OCI-M2 (cell line): ENCODE measurements around the gene AIG1.
"Not testable (repeated sequence)": the region's sequence is repeated elsewhere in the genome, so short reads cannot be mapped to it uniquely, and the experiment has no call there.

Experiments
- DNase-seq: peaks from one replicate; lab custom pipeline; 2025; ENCODE audit not compliant: unreplicated experiment; lab: John Stamatoyannopoulos, UW

AIG1 gene, protein sequence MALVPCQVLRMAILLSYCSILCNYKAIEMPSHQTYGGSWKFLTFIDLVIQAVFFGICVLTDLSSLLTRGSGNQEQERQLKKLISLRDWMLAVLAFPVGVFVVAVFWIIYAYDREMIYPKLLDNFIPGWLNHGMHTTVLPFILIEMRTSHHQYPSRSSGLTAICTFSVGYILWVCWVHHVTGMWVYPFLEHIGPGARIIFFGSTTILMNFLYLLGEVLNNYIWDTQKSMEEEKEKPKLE

DNA sequence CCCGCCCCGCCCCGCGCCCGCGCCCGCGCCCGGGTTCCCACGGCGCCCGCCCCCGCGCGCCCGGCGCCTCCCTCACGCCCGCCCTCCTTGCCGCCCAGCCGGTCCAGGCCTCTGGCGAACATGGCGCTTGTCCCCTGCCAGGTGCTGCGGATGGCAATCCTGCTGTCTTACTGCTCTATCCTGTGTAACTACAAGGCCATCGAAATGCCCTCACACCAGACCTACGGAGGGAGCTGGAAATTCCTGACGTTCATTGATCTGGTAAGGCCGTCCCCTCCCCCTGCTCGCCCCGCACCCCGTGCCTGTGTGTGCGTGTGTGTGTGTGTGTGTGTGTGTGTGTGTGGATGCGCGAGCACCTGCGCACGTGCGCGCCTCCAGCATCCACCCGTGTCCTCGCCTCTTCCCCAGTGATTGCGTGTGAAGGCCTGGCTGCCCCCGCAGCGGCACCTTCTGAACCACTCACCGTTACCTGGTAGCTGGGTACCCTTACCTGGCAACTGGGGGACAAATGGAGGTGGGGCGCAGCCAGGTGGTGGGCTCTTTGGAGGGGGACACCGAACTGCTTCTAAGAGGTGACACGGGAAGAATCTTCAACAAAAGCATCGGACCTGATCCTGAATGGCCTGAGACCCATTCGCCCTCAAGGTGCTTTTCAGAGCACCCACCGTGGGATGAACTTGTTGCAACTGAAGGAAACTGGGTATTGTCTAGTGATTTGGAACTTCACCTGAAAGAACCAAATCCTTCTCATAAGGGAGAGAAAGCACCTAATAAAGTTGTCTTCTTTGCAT is at the start of gene AIG1:
TSS of gene AIG1 (plus strand) at position 84 of the 791 bp plus-strand sequence. CDS start at position 121, 37 bp downstream.
- no peak for DNase-seq

DNA sequence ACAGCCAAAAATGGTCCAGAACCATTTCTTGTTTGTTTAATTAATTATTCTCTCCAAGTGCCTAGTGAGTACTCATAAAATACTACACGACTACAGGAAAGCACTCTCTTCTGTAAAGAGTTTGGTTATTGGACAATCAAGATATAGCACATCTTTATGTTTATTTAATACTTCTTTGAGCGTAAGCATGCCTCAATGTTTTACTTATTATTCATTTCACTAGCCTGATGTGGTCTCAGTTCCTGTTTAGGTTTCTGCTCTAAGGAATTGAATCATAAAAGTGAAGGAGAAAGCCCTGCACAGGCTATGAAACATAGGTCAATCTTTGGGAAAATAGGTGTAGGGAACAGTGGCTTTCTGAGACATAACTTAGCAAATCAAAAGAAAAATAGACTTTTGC is 45.9 kb upstream of the AIG1 start:
- no peak for DNase-seq

DNA sequence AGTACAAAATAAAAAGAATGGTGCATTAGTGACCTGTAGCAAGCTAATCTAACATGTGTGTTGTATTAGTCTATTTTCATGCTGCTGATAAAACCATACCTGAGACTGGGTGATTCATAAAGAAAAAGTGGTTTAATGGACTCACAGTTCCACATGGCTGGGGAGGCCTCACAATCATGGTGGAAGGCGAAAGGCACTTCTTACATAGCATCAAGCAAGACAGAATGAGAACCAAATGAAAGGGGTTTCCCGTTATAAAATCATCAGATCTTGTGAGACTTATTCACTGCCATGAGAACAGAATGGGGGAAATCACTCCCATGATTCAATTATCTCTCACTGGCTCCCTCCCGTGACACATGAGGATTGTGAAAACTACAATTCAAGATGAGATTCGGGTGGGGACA is 45.4 kb upstream of the AIG1 start:
- no peak for DNase-seq

DNA sequence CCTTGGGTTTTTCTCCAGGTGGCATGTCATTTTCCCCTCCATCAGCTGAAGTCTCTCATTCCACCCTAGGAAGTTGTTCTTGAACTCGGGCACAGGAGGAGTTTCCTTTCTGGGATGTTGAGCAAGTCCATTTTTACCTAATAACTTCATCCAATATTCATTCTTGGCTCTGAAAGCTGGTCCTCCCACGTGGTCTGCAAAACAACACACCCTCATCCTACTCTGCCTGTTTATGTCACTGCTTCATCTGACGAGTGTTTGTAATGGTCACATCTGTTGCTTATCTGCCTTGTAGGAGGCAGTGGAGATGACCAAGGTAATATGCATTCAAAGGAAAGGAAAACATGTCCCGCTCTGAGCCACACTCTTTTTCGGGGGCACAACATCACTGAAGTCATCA is 41.7 kb upstream of the AIG1 start:
- no peak for DNase-seq

DNA sequence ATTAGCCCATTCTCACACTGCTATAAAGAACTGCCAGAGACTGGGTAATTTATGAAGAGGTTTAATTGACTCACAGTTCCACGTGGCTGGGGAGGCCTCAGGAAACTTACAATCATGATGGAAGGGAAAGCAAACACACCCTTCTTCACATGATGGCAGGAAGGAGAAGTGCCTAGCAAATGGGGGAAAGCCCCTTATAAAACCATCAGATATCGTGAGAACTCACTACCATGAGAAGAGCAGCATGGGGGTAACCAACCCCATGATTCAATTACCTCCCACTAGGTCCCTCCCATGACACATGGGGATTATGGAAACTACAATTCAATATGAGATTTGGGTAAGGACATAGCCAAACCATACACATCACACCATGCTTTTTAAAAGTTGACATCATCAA is 39.8 kb upstream of the AIG1 start:
- DNase-seq, result not testable (repeated sequence)

DNA sequence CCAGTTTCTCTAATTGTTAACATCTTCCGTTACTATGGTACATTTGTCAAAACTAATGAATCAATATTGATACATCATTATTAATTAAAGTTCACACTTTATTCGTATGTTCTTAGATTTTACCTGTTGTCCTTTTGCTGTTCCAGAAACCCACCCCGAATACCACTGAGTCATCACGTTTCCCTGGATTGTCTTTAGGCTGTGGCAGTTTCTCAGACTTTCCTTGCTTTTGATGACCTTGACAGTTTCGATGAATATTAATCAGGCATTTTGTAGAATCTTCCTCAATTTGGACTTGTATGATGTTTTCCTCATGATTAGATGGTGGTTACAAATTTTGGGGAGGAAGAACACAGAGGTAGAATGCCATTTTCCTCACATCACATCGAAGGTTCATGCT is 39.1 kb upstream of the AIG1 start:
- DNase-seq, result no peak

DNA sequence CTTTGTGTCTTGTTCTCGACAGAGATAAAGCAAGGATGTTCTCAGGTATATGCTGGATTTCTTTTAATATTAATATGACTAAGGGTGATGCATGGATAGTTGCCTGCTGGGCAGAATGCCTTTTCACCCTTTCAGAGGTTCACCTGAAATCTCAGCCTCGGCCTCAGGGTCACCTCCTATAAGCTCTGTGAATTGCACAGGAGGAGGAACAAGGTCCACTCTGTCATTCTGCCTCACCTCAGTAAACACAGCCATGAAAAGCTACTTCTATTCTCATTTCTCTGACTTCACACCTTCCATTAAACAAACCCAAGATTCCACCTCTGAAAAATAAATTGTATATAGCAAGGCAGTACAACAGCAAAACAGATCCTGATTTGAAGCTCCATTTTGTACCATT is 38.1 kb upstream of the AIG1 start:
- no peak for DNase-seq

DNA sequence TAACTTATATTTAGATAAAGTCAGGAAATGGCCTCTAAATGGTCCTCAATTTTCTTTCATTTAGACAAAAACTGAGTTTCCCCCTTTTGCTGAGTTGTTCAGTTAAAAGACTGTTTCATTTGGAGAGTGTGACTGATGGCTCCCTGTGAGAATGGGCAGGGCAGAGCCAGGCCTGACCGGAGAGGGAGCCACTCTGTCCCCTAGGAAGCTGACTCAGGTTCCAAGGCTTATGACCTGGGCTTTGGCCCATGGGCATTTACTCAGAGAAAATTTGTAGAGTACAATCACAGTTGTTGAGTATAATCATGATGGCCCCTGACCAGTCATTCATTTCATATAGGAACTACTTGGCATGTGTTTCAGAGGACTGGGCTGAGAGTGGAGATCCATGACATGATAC is 37.0 kb upstream of the AIG1 start:
- no peak for DNase-seq

DNA sequence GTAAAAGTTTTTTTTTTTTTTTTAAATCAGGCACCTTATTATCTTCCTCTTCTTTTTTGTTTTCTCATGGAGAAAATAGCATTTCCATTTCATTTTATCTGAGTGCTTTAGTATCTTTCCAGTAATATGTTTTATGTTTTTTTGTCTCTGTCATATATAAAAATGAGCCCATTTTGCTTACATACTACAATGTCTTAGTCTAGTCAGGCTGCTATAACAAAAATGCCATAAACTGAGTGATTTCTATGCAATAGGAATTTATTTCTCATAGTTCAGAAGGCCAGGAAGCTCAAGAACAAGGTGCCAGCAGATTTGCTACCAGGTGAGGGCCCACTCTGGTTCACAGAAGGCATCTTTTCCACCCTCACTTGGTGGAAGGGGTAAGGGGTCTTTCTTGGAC is 35.7 kb upstream of the AIG1 start:
- no peak for DNase-seq

DNA sequence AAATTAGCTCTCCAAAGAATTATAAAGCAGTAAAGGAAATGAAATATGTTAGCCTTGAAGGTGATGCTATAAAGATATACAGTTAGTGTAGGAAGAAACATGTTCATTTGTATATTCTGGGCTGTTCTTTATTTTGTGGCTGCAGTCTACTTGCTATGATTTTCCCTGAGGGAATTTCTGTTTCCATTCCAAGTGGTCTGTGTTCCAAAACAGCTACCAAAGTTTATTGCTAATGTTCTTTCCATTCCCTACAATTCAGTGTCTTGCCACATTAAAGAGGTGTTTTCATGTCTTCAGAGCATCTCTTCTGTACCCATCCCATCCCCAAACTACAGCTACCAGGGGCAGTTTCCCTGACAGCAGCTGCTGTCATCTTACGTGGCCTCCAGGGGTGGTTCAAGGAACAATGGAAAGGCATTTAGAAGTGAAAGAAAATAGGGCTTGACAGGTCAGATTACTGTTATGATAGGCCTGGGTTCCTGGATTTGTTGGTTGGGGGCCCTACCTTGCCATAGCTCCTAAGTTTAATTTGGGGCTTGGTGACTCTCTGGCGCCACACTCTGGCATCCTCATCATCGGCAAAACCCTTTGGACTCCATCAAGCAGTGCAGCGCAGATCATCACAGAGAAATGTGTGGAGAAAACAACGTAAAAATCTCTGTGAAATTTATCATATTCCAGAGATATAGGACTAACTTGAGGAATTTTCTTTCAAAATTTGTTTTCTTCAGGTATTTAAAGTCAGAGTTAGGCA is 33.8 kb upstream of the AIG1 start:
- DNase-seq, result no peak

DNA sequence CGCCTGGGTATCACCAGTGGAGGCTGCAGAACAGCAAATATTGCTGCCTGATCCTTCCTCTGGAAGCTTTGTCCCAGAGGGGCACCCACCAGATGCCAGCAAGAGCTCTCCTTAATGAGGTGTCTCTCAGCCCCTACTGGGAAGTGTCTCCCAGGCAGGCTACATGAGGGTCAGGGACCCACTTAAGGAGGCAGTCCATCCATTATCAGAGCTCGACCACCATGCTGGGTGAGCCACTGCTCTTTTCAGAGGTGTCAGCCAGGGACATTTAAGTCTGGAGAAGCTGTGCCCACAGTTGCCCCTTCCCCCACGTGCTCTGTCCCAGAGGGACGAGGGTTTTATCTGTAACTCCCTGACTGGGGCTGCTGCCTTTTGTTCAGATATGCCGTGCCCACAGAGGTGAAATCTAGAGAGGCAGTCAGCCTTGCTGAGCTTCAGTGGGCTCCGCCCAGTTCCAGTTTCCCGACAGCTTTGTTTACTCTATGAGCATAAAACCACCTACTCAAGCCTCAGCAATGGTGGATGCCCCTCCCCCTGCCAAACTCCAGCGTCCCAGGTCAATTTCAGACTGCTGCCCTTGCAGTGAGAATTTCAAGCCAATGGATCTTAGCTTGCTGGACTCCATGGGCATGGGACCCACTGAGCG is 25.9 kb upstream of the AIG1 start:
- DNase-seq, result peak; percentile 63

DNA sequence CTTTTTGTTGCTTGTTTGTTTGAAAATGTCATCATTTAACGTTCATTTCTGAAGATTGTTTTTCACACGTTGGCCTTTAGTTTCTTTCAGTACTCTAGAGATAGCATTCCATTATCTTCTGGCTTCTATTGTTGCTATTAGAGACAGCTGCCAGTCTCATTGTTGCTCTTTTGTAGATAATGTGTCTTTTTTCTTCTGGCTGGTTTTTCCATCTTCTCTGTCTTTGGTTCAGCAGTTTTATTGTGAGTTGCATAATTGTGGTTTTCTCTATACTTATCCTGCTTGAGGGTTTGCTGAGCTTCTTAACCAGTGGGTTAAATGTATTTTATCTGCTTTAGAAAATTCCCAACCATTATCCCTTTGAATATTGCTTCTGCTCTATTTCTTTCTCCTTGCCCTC is 23.2 kb upstream of the AIG1 start:
- peak; percentile 36 for DNase-seq

DNA sequence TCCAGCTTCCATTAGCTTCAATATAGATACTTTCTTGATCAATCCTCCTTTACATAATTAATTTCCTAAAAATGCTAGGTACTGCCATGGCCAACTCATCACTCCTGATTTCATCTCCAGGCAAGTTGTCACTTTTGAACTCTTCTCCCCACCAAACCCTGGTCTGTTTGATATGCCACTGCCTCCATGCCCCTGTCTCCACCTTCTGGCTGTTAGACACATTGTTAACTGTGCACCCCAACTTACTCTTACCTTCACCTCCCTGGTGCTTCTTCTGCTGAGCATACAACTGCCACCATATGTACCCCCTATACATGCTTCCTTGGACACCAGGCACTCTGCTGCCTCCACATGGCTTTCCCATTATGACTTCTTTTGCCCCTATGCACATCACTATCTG is 21.9 kb upstream of the AIG1 start:
- no peak for DNase-seq

DNA sequence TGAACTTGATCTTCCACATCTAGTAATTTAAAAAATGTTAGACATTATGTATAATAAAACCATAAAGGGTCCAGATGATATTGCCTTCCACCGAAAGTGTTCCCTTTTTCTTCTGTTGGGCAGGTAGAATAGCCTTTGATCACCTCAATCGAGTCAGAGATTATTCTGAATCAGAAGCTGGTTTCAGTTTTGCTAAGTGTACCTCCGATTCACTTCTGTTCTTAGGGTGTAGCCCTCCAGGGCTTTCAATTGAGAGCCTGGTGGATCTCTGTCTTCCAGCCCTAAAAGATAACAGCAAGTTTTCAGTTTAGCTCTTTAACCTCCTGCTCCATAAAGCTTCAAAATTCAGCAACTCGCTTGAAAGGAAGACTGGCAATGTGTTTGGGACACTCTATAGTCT is 21.1 kb upstream of the AIG1 start:
- no peak for DNase-seq

DNA sequence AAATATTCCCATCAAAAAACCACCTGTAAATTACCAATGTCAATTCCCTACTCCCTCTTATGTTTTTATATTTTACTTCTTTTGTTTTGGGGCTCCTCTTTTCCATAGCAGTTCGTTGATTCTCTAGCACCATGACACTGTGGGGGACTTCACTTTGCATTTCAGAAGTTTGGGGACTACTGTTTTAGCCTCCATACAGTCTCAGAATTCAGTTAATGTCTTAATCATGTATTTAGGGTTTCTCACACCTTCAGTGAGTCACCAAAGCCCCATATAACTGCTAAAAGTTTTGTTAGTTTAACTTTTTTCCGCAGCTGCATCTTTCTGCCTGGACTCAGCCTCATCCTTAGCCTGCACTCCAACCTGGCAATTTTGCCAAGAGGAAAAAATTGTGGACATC is 20.7 kb upstream of the AIG1 start:
- DNase-seq, result no peak

DNA sequence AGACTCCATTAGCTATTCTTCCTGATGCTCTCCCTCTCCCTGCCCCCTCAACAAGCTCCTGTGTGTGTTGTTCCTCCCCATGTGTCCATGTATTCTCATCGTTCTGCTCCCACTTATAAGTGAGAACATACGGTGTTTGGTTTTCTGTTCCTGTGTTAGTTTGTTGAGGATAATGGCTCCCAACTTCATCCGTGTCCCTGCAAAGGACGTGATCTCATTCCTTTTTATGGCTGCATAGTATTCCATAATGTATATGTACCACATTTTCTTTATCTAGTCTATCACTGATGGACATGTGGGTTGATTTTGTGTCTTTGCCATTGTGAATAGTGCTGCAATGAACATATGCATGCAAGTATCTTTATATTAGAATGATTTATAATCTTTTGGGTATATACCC is 16.3 kb upstream of the AIG1 start:
- not testable (repeated sequence) for DNase-seq

DNA sequence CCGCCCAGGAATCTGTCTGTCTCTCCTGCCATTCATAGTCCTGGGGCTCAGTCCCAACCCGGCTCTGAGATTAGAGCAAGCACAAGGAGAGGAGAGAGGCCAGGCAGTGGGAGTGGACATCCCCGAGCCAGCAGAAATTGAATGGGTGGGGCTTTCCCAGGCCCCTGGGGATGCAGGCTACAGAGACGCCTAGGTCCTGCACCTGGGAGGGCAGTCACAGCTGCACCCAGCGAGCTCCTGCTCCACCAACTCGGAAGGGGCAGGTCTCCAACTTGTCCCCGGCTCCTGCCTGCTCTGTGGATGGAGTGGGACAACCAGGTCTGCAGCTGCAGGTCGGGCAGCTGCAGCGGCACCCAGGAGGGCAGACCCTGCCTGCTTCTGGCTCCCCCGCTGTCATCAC is 11.1 kb upstream of the AIG1 start:
- no peak for DNase-seq

DNA sequence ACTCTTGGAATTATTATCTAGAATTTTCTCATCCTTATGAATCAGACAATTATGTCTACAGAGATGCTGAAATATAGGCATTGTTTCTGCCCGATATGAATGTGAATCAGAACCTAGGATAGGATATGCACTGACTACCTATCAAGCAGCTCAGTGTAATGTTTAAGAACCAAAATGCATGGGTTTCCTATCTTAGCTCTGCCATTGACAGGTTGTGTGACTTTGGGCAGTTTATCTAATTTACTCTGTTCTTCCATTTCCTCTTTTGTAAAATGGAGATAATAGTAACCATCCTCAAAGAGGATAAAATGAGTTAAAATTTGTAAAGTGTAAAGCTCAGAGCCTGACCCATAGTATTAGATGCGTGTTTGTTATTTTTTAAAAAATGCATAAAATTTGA is 10.2 kb upstream of the AIG1 start:
- peak; percentile 51 for DNase-seq

DNA sequence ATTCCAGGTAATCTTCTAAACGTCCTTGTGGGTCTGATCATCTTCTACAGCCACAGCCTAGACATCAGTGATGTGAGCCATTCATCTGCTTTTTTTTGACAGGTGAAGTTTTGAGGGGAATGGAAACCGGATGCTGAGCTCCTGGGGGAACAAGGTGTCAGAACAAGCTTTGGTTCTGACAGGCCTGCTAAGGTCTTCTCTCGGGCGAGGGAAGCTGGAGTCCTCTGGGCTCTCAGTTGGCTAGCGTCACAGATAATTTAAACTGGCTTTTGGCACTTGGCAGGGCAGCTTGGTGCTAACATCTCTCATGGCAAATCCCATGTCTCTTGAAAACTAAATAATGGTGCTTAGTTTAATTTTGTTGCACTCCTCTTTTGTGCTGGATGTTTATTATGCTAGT is 8.4 kb upstream of the AIG1 start:
- no peak for DNase-seq

DNA sequence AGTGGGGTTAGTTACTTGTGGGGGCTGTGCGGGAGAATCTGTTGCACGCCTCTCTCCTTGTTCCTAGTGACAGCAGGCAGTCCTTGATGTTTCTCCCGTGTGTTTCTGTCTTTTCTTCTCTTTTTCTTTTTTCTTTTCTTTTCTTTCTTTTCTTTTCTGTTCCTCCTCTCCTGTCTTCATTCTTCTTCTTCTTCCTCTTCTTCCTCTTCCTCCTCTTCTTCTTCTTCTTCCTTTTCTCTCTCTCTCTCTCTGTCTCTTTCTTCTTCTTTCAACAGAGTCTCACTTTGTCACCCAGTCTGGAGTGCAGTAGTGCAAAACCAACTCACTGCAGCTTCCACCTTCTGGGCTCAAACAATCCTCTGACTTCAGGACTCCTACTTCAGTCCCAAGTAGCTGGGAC is 6.8 kb upstream of the AIG1 start:
- DNase-seq, result no peak

DNA sequence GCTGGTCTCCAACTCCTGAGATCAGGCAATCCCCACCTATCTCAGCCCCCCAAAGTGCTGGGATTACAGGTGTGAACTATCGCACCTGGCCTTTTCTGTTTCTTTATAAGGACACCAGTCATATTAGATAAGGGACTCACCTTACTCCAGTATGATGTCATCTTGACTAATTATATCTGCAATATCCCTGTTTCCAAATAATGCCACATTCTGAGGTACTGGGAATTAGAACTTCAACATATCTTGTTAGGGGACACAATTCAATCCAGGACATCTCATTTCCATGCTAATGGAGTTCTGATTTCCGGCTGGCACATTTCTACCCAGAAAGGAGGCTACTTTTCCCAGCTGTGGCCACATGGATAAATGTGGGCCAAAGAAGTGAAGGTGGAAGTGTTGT is 6.4 kb upstream of the AIG1 start:
- no peak for DNase-seq

DNA sequence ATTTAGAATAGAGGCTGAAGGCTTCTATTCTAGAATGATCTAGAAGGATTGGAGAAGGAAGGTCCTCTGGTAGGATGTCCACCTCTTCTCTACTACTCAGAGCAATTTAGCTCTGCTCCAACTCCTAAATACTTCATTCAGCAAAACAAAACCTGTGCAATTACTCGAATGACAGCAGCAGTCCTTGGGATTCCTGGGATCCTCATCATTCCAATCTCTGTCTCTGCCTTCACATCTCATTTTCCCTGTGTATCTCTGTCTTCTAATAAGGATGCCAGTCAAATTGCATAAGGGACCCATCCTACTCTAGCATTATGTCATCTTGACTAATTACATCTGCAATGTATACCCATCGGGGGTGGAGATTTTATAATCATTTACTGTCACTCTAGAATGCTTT is 5.5 kb upstream of the AIG1 start:
- DNase-seq, result no peak
